RWPE2 (cell line): ENCODE measurements around the gene TMED7.
A peak's percentile ranks its signal among the peaks of the same experiment; 100 is the strongest.

Experiments used
- ATAC-seq: fragments of 200-7000 bp; cut with Tn5 transposase; 3 replicates; pipeline ENCODE4 v1.9.1; 2021; ENCODE audit warnings: low read depth
- DNase-seq: peaks from one replicate; pipeline ENCODE4 v3.0.0-alpha.2; 2020; ENCODE audit warnings: low spot score
- H3K27ac ChIP-seq: fragments of 450-650 bp; 2 replicates; pipeline ENCODE4 v1.5.1; 2017; ENCODE audit warnings: mild to moderate bottlenecking; ENCODE audit not compliant: poor library complexity, severe bottlenecking
- H3K27me3 ChIP-seq: fragments of 250-450 bp; sonication (Bioruptor Pico); 2 replicates; pipeline ENCODE4 v1.5.1; 2021; ENCODE audit warnings: mild to moderate bottlenecking, moderate library complexity; ENCODE audit not compliant: insufficient read depth, poor library complexity, severe bottlenecking
- H3K36me3 ChIP-seq: fragments of 250-450 bp; sonication (Bioruptor Pico); 2 replicates; pipeline ENCODE4 v1.5.1; 2020; ENCODE audit warnings: low read depth, mild to moderate bottlenecking, moderate library complexity
- H3K4me1 ChIP-seq: fragments of 250-450 bp; sonication (Bioruptor Pico); 2 replicates; pipeline ENCODE4 v1.5.1; 2021; ENCODE audit warnings: mild to moderate bottlenecking, moderate library complexity; ENCODE audit not compliant: insufficient read depth, poor library complexity, severe bottlenecking
- H3K4me3 ChIP-seq: fragments of 250-450 bp; sonication (Bioruptor Pico); 2 replicates; pipeline ENCODE4 v1.5.1; 2021; ENCODE audit warnings: mild to moderate bottlenecking, moderate library complexity; ENCODE audit not compliant: severe bottlenecking
- H3K9me3 ChIP-seq: fragments of 250-450 bp; sonication (Bioruptor Pico); 2 replicates; pipeline ENCODE4 v1.5.1; 2021; ENCODE audit warnings: mild to moderate bottlenecking, moderate library complexity; ENCODE audit not compliant: severe bottlenecking
- TF ChIP-seq, protein P1 (sequence below): fragments of 450-650 bp; IDR thresholded peaks from one replicate; pipeline ENCODE4 v1.5.1; 2017; ENCODE audit warnings: mild to moderate bottlenecking, moderate library complexity; ENCODE audit not compliant: poor library complexity, severe bottlenecking

TMED7 gene

DNA sequence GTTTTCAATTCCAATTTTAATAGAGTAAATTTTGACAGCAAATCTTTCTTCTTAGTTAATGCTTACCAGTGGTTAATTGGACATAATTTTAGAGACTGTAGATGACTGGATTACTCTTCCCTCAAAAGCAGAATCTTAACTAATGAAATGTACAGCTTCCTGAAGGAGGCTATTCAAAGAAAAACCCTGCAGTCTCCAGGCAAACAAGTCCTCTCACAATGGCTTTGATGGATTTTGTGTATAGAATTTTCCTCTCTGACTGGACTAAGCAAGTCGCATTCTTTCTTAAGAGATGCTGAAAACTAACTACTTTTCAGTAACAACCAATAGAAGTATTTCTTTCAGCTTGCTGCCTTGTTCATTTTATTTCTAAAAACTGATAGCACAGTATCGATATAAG, 35.7 kb upstream of the TMED7 start:
- ATAC-seq (no peak), DNase-seq (no peak)
- no peaks in the 10 kb centered on the region for H3K36me3 ChIP-seq
- H3K4me1 ChIP-seq: peaks cover 10% of the 10 kb centered on the region
- peaks cover 5% of the 10 kb centered on the region for H3K27me3 ChIP-seq
- H3K4me3 ChIP-seq: no peak overlapping the region
- TF ChIP-seq, protein P1, sequence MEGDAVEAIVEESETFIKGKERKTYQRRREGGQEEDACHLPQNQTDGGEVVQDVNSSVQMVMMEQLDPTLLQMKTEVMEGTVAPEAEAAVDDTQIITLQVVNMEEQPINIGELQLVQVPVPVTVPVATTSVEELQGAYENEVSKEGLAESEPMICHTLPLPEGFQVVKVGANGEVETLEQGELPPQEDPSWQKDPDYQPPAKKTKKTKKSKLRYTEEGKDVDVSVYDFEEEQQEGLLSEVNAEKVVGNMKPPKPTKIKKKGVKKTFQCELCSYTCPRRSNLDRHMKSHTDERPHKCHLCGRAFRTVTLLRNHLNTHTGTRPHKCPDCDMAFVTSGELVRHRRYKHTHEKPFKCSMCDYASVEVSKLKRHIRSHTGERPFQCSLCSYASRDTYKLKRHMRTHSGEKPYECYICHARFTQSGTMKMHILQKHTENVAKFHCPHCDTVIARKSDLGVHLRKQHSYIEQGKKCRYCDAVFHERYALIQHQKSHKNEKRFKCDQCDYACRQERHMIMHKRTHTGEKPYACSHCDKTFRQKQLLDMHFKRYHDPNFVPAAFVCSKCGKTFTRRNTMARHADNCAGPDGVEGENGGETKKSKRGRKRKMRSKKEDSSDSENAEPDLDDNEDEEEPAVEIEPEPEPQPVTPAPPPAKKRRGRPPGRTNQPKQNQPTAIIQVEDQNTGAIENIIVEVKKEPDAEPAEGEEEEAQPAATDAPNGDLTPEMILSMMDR: no peak
- no peak overlapping the region for H3K27ac ChIP-seq
- peaks cover 2% of the 10 kb centered on the region for H3K9me3 ChIP-seq

DNA sequence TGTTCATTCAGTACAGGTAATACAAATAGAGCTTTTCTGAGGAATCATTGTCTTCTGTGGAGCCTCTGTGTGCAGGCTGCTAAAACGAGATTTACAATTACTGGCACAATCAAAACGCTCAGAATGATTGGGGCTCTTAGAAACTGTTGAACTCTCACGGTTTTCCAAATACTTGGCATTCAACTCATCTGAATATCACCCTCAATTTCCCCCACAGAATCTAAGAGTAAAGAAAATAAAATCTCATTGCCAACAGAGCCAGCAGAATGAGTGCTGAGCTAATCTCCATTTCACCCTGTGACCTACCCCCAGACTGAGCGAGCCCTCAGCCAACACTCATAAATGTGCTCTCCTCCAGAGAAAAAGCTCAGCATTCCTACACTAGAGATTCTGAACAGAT, 35.3 kb upstream of the TMED7 start:
- Histone ChIP-seq H3K27ac (no peak overlapping the region), H3K9me3 (peaks cover 2% of the 10 kb centered on the region), H3K36me3 (no peaks in the 10 kb centered on the region), H3K4me1 (peaks cover 10% of the 10 kb centered on the region), H3K27me3 (peaks cover 5% of the 10 kb centered on the region), H3K4me3 (no peak overlapping the region)
- TF ChIP-seq, protein P1: no peak
- ATAC-seq (no peak), DNase-seq (no peak)

DNA sequence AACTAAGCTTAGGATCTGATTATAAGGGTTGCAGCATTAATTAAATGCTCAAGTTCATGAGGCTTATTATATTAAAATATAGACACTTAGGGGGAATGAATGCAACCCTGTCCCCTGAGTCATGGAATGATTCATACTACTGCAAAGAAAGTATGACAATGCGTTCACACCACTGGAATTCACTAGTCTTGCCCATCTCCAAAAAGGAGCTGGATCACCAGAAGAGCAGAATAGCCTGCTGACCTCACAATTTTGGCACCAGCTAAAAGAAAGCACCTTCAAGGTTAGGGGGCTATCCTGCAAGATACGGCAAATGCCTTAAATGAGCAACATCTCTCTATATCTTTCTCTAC, 32.0 kb upstream of the TMED7 start:
- DNase-seq (no peak), ATAC-seq (peak; percentile 99)
- Histone ChIP-seq H3K4me1 (peaks cover 10% of the 10 kb centered on the region), H3K9me3 (peaks cover 2% of the 10 kb centered on the region), H3K4me3 (no peak overlapping the region), H3K36me3 (no peaks in the 10 kb centered on the region), H3K27me3 (peaks cover 5% of the 10 kb centered on the region), H3K27ac (no peak overlapping the region)
- TF ChIP-seq, protein P1: no peak

DNA sequence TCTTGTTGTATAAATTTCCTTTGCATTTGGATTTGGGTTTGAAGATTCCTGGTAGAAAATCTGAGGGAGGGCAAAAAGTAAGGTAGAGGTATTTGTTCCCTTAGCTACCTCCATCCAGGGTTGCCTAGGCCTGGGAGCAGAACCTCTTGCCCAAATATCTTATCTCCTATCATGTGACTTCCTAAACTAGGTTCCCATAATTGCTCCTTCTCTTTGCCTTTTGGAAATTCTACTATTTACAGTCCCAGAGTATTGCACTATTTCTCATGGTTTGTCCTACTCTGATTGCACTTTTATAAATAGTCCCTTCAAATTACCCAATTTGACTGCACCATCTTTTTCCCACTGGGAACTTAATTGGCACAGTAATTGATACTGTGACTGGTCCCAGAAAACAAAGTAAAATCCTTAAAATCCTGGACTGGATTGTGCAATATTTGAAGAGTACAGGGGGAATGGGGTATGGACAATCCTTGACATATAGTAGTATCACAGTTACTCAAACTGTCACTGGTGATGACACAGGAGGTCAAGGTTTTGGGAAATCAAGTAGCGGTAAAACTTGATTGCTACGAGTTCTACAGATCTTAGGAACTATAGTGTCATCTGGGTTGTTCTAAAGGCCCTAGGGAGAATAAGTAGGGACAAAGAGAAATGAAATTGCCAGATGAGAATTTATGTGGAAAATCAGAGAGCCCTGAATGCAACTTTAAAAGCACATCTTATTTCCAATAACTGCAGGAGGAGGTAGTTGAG, 31.5 kb upstream of the TMED7 start:
- Histone ChIP-seq H3K27me3 (peaks cover 5% of the 10 kb centered on the region), H3K36me3 (no peaks in the 10 kb centered on the region), H3K27ac (no peak overlapping the region), H3K4me1 (peaks cover 10% of the 10 kb centered on the region), H3K9me3 (peaks cover 2% of the 10 kb centered on the region), H3K4me3 (no peak overlapping the region)
- ATAC-seq: peak; percentile 37
- DNase-seq: no peak
- TF ChIP-seq, protein P1: no peak

DNA sequence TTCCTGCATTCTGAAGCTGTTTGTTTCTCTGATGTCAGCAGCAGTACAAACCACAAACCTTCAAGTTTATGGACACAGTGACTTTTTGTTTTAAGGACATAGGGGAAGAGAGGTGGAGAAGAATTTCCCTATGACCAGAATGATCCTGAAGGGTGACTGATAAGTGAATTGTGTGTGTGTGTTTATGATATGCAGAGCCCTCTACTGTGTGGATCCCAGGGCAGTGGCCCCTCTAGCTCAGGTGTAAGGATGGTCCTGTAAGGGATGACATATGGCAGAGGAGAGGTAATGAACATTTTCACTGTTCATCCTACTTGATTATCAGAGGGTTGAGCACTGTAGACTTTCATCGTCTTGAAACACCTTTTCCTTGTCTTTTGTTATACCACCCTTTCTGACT, 30.6 kb upstream of the TMED7 start:
- DNase-seq (no peak), ATAC-seq (no peak)
- H3K4me1 ChIP-seq: peaks cover 10% of the 10 kb centered on the region
- H3K36me3 ChIP-seq: no peaks in the 10 kb centered on the region
- no peak overlapping the region for H3K4me3 ChIP-seq
- no peak overlapping the region for H3K27ac ChIP-seq
- peaks cover 2% of the 10 kb centered on the region for H3K9me3 ChIP-seq
- TF ChIP-seq, protein P1: no peak
- H3K27me3 ChIP-seq: peaks cover 5% of the 10 kb centered on the region
